H7 (cell line): ENCODE results near the gene CCNL2. TPM values are rescaled to one million over a fixed set of nuclear protein-coding genes. Genes with fewer than 3 reads are reported as not detected.
A peak's percentile ranks its signal among the peaks of the same experiment; 100 is the strongest.

Source experiments
- DNase-seq: peaks from one replicate; pipeline ENCODE4 v3.0.0; 2012
- H3K27me3 ChIP-seq: 2 replicates; pipeline ENCODE4 v1.6.0; 2011; ENCODE audit warnings: mild to moderate bottlenecking, low read length; ENCODE audit not compliant: control insufficient read depth, insufficient read depth
- H3K36me3 ChIP-seq: replicated peaks from 2 replicates; pipeline ENCODE4 v1.5.1; 2011; ENCODE audit warnings: low read length; ENCODE audit not compliant: control insufficient read depth, insufficient read depth
- H3K4me3 ChIP-seq: 2 replicates; pipeline ENCODE4 v1.5.1; 2011; ENCODE audit warnings: low read depth, mild to moderate bottlenecking, control low read depth, low read length, moderate library complexity; ENCODE audit not compliant: insufficient read depth
- total RNA-seq: library from RNA; depleted of rRNA; stranded (reverse); fragments of >200 nt; shearing (Covaris generic); gene quantifications from 2 replicates; pipeline ENCODE4 v1.2.3, GENCODE V29; 2014

Gene CCNL2
- total RNA-seq, 1 experiment from 2014 or later, result 147 TPM

DNA sequence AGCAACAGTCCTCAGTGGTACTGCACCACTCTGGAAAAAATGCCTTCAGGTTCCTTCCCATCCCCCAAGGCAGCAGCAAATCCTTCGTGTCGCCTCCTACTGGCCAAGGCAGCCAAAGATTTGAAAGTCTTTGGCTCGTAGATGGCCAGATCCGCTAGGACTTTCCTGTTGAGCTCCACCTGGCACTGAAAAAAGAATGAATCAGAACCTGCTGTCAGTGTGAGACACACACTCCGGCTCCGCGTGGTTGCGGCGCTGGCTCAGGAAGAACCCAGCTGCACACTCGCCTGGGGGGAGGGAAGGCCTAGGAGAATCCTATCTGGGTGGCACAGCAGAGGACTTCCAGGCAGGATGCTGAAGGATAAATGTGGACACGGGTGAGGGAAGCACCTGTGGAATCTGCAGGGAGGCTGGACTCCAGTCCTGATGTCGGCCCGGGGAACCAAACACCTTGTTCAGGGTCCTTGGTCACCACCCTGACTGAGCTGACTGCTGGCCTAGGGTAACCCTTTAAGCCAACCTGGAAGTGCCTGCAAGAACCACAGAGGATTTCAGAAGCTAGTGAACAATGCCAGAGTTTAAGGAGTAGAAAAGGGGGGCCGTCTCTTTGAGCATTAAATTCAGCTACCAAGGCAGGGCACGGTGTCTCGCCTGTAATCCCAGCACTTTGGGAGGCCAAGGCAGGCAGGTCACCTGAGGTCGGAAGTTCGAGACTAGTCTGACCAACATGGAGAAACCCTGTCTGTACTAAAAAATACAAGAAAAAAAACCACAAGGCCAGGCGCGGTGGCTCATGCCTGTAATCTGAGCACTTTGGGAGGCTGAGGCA, 3.2 kb upstream of the CCNL2 start:
- peak; percentile 88 for DNase-seq

DNA sequence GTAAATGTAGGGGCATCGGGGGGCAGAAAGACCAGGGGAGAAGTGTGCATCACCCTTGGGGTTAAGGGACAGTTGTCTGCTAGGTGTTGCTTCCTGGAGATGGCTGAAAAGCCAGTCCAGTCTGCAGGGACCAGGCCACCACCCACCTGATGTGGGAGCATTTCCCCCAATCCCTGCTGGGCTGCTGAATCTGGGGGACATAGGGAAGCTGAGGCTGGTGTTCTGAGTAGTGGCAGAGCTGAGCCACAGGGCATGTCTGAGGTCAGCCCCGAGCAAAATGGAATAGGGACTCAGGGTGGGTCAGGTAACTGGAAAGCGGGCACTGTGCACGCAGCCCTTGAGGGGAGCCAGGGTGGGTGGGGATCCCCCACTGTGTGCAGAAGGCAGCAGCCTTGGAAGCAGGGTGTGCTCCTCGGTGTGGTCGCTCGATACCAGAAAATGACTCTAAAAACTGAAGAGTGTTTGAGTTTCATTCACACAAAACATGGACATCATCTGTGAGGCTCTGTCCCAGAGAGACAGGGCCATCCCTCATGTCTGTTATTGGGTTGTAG, 2.4 kb upstream of the CCNL2 start:
- no peak for DNase-seq
- H3K27me3 ChIP-seq, result no peaks in the 10 kb centered on the region
- H3K4me3 ChIP-seq, result no peak overlapping the region
- peaks cover 44% of the 10 kb centered on the region for H3K36me3 ChIP-seq

More for the DNA sequence above, 3.2 kb upstream of the CCNL2 start:
- Histone ChIP-seq H3K27me3 (no peaks in the 10 kb centered on the region), H3K4me3 (no peak overlapping the region), H3K36me3 (peaks cover 40% of the 10 kb centered on the region)

DNA sequence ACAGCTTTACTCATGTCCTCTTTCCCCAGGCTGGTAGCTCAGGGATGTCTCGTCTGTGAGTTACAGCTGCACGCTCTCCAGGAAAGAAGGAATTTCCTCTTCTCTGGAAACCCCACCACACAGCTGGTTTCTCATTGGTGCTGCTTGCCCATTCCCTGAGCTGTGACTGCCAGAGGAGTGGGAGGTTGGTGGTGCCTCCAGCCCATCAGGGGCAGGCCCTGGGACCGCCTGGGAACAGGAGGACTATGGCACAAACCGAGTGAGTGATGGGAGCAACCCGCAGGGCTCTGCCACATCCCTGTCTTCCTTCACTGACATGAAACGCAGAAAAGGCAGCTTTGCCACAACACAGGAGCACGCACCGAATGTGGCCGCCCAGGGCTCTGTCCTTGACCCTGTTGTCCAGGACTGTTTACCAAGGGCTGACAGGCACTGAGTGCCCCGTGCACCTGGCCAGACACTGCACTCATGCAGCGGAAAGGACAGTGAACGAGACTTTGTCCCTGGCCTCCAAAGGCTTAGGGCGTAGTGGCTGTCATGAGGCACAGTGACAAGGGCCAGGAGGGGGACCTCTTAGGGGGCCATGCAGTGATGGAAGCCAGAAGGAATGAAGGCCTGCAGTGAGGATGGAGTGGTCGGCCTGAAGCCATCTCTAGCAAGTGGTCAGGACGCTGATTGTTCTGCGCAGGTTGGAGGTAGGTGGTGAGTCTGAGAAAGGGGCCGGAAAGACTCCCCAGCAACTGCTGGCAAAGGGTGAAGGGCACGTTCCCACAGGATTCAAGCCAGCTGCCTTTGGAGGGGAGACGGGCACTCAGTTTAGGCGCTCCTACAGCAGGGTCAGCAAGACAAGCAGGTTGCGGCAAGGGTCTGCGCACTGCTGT, 1.7 kb upstream of the CCNL2 start:
- Histone ChIP-seq H3K36me3 (peaks cover 44% of the 10 kb centered on the region), H3K4me3 (peak overlapping the region; percentile 98), H3K27me3 (no peaks in the 10 kb centered on the region)
- DNase-seq, result peak; percentile 32

DNA sequence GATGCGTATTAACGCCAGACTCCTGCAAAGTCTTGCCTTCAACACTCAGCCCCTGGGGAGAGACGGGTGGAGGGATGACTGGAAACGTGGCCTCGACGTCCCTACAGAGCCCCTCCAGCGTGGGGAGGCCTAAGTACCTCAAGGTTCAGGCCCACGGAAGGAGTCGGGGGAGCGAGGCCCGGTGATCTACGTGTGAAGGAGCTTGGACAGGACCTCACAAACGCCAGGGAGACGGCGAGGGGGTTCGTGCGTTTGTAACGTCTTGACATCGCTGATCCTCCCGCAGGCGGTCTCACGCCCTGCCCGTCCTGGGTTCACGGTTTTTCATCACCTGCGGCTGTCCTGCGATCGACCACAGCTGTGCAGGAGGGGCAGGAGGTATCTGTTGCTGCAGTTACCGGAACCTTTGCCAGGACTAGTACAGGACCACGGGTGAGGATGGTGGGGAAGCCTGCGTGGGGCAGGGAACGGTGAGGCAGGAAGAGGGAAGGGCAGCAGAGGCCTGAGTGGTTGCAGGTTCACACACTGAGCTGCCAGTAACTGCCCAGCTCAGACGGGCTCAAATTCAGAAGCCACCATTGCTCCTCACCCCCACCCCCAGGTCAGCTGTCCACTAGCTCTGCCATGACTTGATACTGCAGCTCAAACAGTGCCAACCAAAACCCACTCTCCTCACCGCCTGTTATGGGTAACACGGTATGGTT, 889 bp upstream of the CCNL2 start:
- H3K4me3 ChIP-seq, result peak overlapping the region; percentile 98
- H3K36me3 ChIP-seq, result peaks cover 44% of the 10 kb centered on the region
- peak; percentile 68 for DNase-seq
- no peaks in the 10 kb centered on the region for H3K27me3 ChIP-seq

DNA sequence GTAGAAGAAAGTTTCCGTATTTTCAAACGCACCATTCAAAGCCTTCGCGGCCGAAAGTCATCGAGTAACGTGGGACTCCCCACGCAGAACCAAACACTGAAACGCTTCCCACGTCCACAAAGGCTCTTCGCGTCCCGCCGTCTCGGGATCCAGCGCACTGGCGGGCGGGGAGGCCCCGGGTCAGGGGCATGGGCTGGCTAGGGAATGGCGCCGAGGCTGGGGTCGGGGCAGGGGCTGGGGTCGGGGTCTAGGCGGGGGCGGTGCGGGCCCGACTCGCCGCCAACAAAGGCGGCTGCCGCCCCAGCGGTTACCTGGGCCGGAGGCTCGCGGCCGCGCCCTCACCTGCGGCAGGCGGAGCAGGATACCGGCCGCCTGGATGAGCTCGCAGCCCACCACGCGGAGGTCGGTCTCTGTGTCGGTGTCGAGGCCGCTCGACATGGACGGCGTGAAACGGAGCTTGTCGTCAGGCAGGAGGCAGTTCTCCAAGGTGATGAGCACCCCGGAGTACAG, 403 bp downstream of the CCNL2 start:
- Histone ChIP-seq H3K27me3 (no peaks in the 10 kb centered on the region), H3K36me3 (peaks cover 44% of the 10 kb centered on the region), H3K4me3 (peak overlapping the region; percentile 99)
- peak; percentile 86 for DNase-seq

DNA sequence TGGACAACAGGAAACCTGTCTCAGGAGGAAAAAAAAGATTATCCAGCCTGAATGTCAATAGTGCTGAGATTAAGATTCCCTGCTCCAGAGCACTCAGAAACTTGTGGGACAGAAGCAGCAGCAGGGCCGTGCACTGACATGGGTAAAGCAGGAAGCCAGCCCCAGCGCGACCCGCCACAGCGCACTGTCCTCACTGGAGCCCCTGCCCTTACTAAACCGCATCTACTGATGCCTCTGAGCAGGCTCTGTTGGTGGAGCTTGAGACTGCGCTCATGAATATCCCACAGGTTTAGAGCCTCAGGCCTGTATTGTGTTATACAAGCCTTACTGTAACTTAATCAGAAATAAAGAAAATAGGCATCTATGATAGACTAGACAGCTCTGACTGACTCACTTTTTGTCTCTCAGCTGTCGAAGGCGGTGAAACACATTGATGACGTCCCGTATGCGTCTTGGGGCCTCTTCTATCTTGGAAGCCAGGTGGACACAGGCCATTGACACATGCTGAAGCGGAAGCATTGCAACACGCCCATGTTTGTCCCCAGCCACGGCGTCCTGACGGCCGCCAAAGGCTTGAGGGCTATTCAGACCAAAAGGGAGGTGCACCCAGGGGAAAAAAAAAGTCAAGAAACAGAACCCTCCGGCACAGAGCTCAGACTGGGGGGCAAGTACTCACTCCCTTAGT, 1.2 kb downstream of the CCNL2 start:
- Histone ChIP-seq H3K4me3 (peak overlapping the region; percentile 99), H3K36me3 (peaks cover 50% of the 10 kb centered on the region), H3K27me3 (no peaks in the 10 kb centered on the region)
- peak; percentile 48 for DNase-seq

DNA sequence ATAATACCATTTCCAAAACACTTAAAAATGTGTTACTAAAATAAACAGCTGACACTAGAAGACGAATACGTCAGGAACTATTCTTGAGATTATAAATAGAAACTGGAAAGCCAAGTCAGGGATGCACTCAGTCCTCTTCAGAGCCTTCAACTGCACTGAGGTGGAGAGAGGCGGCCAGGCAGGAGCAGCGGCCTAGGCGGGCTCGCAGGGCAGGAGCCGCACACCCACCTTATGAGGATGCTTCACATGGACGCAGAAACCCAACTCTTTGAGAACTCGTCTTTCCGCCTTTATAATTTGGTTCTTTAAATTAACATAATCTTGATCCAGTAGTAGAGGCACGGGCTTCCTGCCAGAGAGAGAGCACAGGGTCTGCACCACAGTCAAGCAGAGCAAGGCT, 4.0 kb downstream of the CCNL2 start:
- Histone ChIP-seq H3K36me3 (peaks cover 58% of the 10 kb centered on the region), H3K4me3 (no peak overlapping the region), H3K27me3 (no peaks in the 10 kb centered on the region)
- no peak for DNase-seq

DNA sequence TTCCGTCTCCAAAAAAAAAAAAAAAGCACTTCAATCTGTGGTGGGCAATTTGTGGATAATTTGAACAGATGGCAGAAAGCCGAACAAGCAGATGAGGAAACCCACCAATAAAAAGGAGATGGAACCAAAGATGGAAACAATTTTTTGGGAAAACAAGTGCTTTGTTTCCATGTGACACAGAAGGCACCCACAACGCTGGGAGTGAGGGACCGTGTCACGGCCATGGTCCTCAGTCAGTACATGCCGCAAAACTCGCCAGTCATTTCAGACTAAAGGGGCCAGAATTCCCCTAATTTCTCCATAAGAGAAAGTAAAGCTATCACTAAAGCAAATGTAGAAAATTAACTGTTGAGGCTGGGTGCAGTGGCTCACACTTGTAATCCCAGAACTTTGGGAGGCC, 5.0 kb downstream of the CCNL2 start:
- H3K36me3 ChIP-seq, result peaks cover 67% of the 10 kb centered on the region
- H3K4me3 ChIP-seq, result no peak overlapping the region
- DNase-seq, result no peak
- no peaks in the 10 kb centered on the region for H3K27me3 ChIP-seq

DNA sequence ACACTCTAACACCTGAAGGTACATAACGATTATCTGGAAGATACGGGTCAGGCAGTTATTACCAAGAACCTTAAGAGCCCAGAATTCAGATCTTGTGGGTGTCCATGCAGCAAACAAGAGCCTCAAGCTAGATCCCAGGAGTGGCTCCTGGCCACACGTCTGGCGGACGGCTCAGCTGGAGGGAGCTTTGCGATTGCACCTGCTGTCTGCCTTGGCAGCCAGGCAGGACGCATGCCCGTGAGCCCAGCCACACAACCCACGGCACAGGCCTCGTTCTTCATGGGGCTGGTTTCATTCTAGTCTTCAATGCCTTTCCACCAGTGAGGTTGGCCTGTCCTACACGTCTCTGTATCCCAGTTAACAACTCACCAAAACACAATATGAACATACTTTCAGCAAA, 5.7 kb downstream of the CCNL2 start:
- no peaks in the 10 kb centered on the region for H3K27me3 ChIP-seq
- H3K4me3 ChIP-seq, result no peak overlapping the region
- DNase-seq, result no peak
- H3K36me3 ChIP-seq, result peaks cover 67% of the 10 kb centered on the region

DNA sequence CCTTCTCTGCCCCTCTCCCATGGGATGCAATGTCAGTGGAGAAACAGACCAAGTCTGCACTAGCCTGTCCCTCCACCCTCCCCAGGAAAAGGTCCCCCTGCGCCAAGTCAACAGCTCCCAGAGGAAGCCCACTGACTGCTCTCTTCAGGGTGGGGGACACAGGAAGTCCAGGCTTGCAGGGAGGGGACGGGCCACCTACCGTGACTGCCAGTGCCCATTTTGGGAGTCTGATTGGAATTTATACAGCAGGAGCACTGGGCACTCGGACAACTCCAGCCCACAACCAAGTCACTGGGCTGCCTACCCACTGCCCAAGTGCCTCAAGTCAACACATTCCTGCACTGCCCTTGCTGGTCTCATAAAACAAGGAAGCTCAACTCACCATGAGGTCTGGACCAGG, 6.1 kb downstream of the CCNL2 start:
- DNase-seq, result no peak
- H3K36me3 ChIP-seq, result peaks cover 70% of the 10 kb centered on the region
- H3K27me3 ChIP-seq, result no peaks in the 10 kb centered on the region
- no peak overlapping the region for H3K4me3 ChIP-seq

DNA sequence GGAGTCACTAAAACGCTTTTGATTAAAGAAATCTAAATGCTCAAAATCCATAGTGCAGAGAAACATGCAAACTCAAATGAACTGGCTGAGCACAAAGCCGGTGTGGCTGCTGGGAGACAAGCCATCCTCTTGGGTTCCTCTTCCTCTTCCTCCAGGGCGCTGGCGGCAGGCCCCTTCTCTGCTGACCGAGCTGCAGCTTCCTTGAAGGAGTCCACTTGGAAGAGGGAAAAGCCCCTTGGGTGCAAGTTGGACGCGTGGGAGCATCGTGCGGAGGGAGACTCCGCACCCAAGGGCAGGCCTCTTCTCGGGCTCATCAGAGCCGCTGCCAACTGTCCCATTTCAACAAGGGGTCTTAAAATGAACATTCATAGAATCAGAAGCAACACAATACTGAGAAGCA, 7.9 kb downstream of the CCNL2 start:
- Histone ChIP-seq H3K4me3 (no peak overlapping the region), H3K27me3 (no peaks in the 10 kb centered on the region), H3K36me3 (peaks cover 67% of the 10 kb centered on the region)
- no peak for DNase-seq

DNA sequence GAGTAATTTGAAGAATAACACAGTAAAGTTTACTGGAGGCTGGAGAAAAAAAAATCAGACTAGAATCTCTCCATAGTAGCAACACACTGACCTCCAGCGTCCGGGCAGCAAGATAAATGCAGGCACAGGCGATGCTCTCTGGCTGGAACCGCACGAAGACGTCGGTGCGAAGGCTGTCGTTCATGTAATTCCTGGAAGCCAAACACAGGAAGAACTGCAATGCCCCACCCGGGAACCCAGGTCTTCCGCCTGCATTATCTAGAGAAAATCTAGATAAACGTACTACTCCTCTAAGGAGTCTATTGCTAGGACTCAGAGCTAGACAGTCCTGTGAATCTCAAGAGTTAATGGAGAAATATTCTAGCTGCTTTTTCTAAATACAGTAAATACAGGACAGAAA, 8.5 kb downstream of the CCNL2 start:
- no peaks in the 10 kb centered on the region for H3K27me3 ChIP-seq
- peaks cover 67% of the 10 kb centered on the region for H3K36me3 ChIP-seq
- H3K4me3 ChIP-seq, result no peak overlapping the region
- no peak for DNase-seq

DNA sequence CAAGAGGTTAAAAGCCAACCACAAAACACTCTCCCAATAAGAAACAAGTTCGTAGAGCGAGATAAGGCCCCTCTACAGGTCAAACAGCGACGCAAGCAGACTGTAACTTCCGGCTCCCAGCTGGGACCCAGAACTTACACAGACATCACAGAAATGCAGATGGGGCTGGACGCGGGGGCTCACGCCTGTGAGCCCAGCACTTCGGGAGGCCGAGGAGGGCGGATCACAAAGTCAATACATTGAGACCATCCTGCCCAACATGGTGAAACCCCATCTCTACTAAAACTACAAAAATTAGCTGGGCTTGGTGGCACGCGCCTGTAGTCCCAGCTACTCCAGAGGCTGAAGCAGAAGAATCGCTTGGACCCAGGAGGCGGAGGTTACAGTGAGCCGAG, 11.1 kb downstream of the CCNL2 start:
- H3K4me3 ChIP-seq, result no peak overlapping the region
- H3K36me3 ChIP-seq, result peaks cover 49% of the 10 kb centered on the region
- DNase-seq, result peak; percentile 17
- no peaks in the 10 kb centered on the region for H3K27me3 ChIP-seq
